ENCODE results near the gene SRGAP2.
"Not testable (repeated sequence)": the region's sequence is repeated elsewhere in the genome, so short reads cannot be mapped to it uniquely, and the experiment has no call there.

GRCh38 chr1:206250953-206251681 lies 47.8 kb downstream of the SRGAP2 start:
- not testable (repeated sequence) for TF ChIP-seq ZNF549 (tag by site-specific recombination; IDR thresholded peaks at IDR 0.05); CTCF (tag by site-specific recombination; IDR thresholded peaks at IDR 0.05); KLF9 (tag by site-specific recombination; IDR thresholded peaks at IDR 0.05; ENCODE audit: low read depth)

All from HEK293 (cell line).